ACC112 (cell line): Measurements from ENCODE around the gene NEURL1B.

Experiments
- H2AFZ ChIP-seq: fragments of 200-600 bp; sonication (generic); one replicate; pipeline ENCODE4 v1.6.0; 2017; ENCODE audit warnings: antibody characterized with exemption, low read length; ENCODE audit not compliant: unreplicated experiment
- H3K27ac ChIP-seq: fragments of 200-600 bp; sonication (generic); 2 replicates; pipeline ENCODE4 v1.5.1; 2014; ENCODE audit warnings: low read depth, mild to moderate bottlenecking, antibody characterized with exemption, low read length, moderate library complexity
- H3K27me3 ChIP-seq: fragments of 200-600 bp; sonication (generic); 2 replicates; pipeline ENCODE4 v1.6.1; 2014; ENCODE audit warnings: mild to moderate bottlenecking, antibody characterized with exemption, low read length, moderate library complexity, mixed read lengths; ENCODE audit not compliant: insufficient read depth
- H3K36me3 ChIP-seq: fragments of 200-600 bp; sonication (generic); 2 replicates; pipeline ENCODE4 v1.6.1; 2016; ENCODE audit warnings: mild to moderate bottlenecking, antibody characterized with exemption, low read length, moderate library complexity, mixed read lengths; ENCODE audit not compliant: insufficient read depth
- H3K4me1 ChIP-seq: fragments of 200-600 bp; sonication (generic); one replicate; pipeline ENCODE4 v1.6.1; 2016; ENCODE audit warnings: low read length, mixed read lengths; ENCODE audit not compliant: insufficient read depth, unreplicated experiment, control insufficient read depth
- H3K4me3 ChIP-seq: fragments of 200-600 bp; sonication (generic); 2 replicates; pipeline ENCODE4 v1.5.1; 2014; ENCODE audit warnings: mild to moderate bottlenecking, low read depth, low read length
- H3K79me2 ChIP-seq: fragments of 200-600 bp; sonication (generic); one replicate; pipeline ENCODE4 v1.6.0; 2016; ENCODE audit warnings: low read length; ENCODE audit not compliant: control insufficient read depth, unreplicated experiment, insufficient read depth

The NEURL1B gene

GRCh38 chr5:172624083-172624995, 16.7 kb upstream of the NEURL1B start:
- Histone ChIP-seq H3K27ac (no peak overlapping the region), H2AFZ (no peak overlapping the region), H3K79me2 (no peaks in the 10 kb centered on the region), H3K27me3 (peaks cover 14% of the 10 kb centered on the region), H3K4me3 (no peak overlapping the region), H3K36me3 (no peaks in the 10 kb centered on the region), H3K4me1 (no peaks in the 10 kb centered on the region)

GRCh38 chr5:172624996-172625964, 15.8 kb upstream of the NEURL1B start:
- H3K4me1 ChIP-seq, result no peaks in the 10 kb centered on the region
- H3K36me3 ChIP-seq, result no peaks in the 10 kb centered on the region
- H3K4me3 ChIP-seq, result no peak overlapping the region
- no peaks in the 10 kb centered on the region for H3K79me2 ChIP-seq
- no peak overlapping the region for H2AFZ ChIP-seq
- peaks cover 17% of the 10 kb centered on the region for H3K27me3 ChIP-seq
- no peak overlapping the region for H3K27ac ChIP-seq

GRCh38 chr5:172626031-172626581, 15.0 kb upstream of the NEURL1B start:
- Histone ChIP-seq H3K79me2 (no peaks in the 10 kb centered on the region), H2AFZ (no peak overlapping the region)

GRCh38 chr5:172630082-172630481, 11.0 kb upstream of the NEURL1B start:
- peaks cover 24% of the 10 kb centered on the region for H3K27me3 ChIP-seq

More at GRCh38 chr5:172626031-172626581, 15.0 kb upstream of the NEURL1B start:
- no peaks in the 10 kb centered on the region for H3K36me3 ChIP-seq
- H3K4me1 ChIP-seq, result no peaks in the 10 kb centered on the region
- no peak overlapping the region for H3K27ac ChIP-seq
- H3K27me3 ChIP-seq, result peaks cover 24% of the 10 kb centered on the region
- H3K4me3 ChIP-seq, result no peak overlapping the region

GRCh38 chr5:172630482-172630881, 10.6 kb upstream of the NEURL1B start:
- no peaks in the 10 kb centered on the region for H3K4me1 ChIP-seq
- H2AFZ ChIP-seq, result no peak overlapping the region

More at GRCh38 chr5:172630082-172630481, 11.0 kb upstream of the NEURL1B start:
- Histone ChIP-seq H3K4me3 (no peak overlapping the region), H3K4me1 (no peaks in the 10 kb centered on the region), H3K36me3 (no peaks in the 10 kb centered on the region), H3K27ac (no peak overlapping the region), H3K79me2 (no peaks in the 10 kb centered on the region), H2AFZ (no peak overlapping the region)

GRCh38 chr5:172630986-172631385, 10.1 kb upstream of the NEURL1B start:
- Histone ChIP-seq H3K4me3 (no peak overlapping the region), H3K27me3 (peaks cover 24% of the 10 kb centered on the region), H3K79me2 (no peaks in the 10 kb centered on the region), H3K36me3 (no peaks in the 10 kb centered on the region), H3K4me1 (no peaks in the 10 kb centered on the region), H2AFZ (no peak overlapping the region), H3K27ac (no peak overlapping the region)

More at GRCh38 chr5:172630482-172630881, 10.6 kb upstream of the NEURL1B start:
- Histone ChIP-seq H3K4me3 (no peak overlapping the region), H3K79me2 (no peaks in the 10 kb centered on the region), H3K27ac (no peak overlapping the region), H3K27me3 (peaks cover 24% of the 10 kb centered on the region), H3K36me3 (no peaks in the 10 kb centered on the region)

GRCh38 chr5:172632346-172633092, 8.5 kb upstream of the NEURL1B start:
- no peaks in the 10 kb centered on the region for H3K4me1 ChIP-seq
- H3K4me3 ChIP-seq, result no peak overlapping the region
- H3K27me3 ChIP-seq, result peaks cover 27% of the 10 kb centered on the region
- H2AFZ ChIP-seq, result no peak overlapping the region
- no peaks in the 10 kb centered on the region for H3K79me2 ChIP-seq
- H3K27ac ChIP-seq, result no peak overlapping the region
- no peaks in the 10 kb centered on the region for H3K36me3 ChIP-seq

GRCh38 chr5:172633403-172633970, 7.6 kb upstream of the NEURL1B start:
- Histone ChIP-seq H3K27me3 (peaks cover 27% of the 10 kb centered on the region), H2AFZ (no peak overlapping the region), H3K36me3 (no peaks in the 10 kb centered on the region), H3K4me3 (no peak overlapping the region), H3K79me2 (no peaks in the 10 kb centered on the region), H3K27ac (no peak overlapping the region), H3K4me1 (no peaks in the 10 kb centered on the region)

- Histone ChIP-seq H3K36me3 (no peaks in the 10 kb centered on the region), H2AFZ (no peak overlapping the region), H3K27me3 (peaks cover 31% of the 10 kb centered on the region), H3K4me1 (no peaks in the 10 kb centered on the region), H3K4me3 (no peak overlapping the region), H3K27ac (no peak overlapping the region), H3K79me2 (no peaks in the 10 kb centered on the region)
Measured at GRCh38 chr5:172634106-172634899, 6.8 kb upstream of the NEURL1B start.
